ENCODE results near the gene NRTN.

NRTN gene

GRCh38 chr19:5822181-5822844 is 17.4 kb downstream of the NRTN start:
- TF ChIP-seq YY1 (IDR thresholded peaks at IDR 0.05; ENCODE audit: low read depth) (no peak), CREB1 (IDR thresholded peaks at IDR 0.05; ENCODE audit: low read depth) (no peak), MAX (IDR thresholded peaks at IDR 0.05) (no peak), REST (IDR thresholded peaks at IDR 0.05; ENCODE audit: low read depth) (no peak), TEAD4 (IDR thresholded peaks at IDR 0.05) (no peak), TCF12 (IDR thresholded peaks at IDR 0.05; ENCODE audit: low read depth) (no peak), ZBTB7A (IDR thresholded peaks at IDR 0.05; ENCODE audit: low read depth) (no peak), CEBPB (IDR thresholded peaks at IDR 0.05) (no peak), FOXM1 (IDR thresholded peaks at IDR 0.05; ENCODE audit: borderline replicate concordance, low read depth) (no peak), EGR1 (IDR thresholded peaks at IDR 0.05) (no peak), NFIC (IDR thresholded peaks at IDR 0.05) (no peak), EP300 (IDR thresholded peaks at IDR 0.05; ENCODE audit: borderline replicate concordance) (no peak), USF1 (IDR thresholded peaks at IDR 0.05) (no peak), RAD21 (IDR thresholded peaks at IDR 0.05; ENCODE audit: low read depth) (no peak), TAF1 (IDR thresholded peaks at IDR 0.05; ENCODE audit: low read depth) (no peak)

GRCh38 chr19:5823579-5824281 is 18.9 kb downstream of the NRTN start:
- TF ChIP-seq ZBTB7A (IDR thresholded peaks at IDR 0.05; ENCODE audit: low read depth) (no peak), CREB1 (IDR thresholded peaks at IDR 0.05; ENCODE audit: low read depth) (no peak), RAD21 (IDR thresholded peaks at IDR 0.05; ENCODE audit: low read depth) (peak; percentile 25; the same call in 1 of the 2 replicates), YY1 (IDR thresholded peaks at IDR 0.05; ENCODE audit: low read depth) (no peak)

GRCh38 chr19:5824751-5825150 is 19.9 kb downstream of the NRTN start:
- no peak for TF ChIP-seq USF1 (IDR thresholded peaks at IDR 0.05)

- TF ChIP-seq CEBPB (IDR thresholded peaks at IDR 0.05), result no peak
- TF ChIP-seq TAF1 (IDR thresholded peaks at IDR 0.05; ENCODE audit: low read depth), result no peak
- TF ChIP-seq TEAD4 (IDR thresholded peaks at IDR 0.05), result no peak
- TF ChIP-seq FOXM1 (IDR thresholded peaks at IDR 0.05; ENCODE audit: borderline replicate concordance, low read depth), result no peak
- no peak for TF ChIP-seq NFIC (IDR thresholded peaks at IDR 0.05)
- no peak for TF ChIP-seq RAD21 (IDR thresholded peaks at IDR 0.05; ENCODE audit: low read depth)
- no peak for TF ChIP-seq CREB1 (IDR thresholded peaks at IDR 0.05; ENCODE audit: low read depth)
- no peak for TF ChIP-seq MAX (IDR thresholded peaks at IDR 0.05)
- TF ChIP-seq EGR1 (IDR thresholded peaks at IDR 0.05), result no peak
- TF ChIP-seq EP300 (IDR thresholded peaks at IDR 0.05; ENCODE audit: borderline replicate concordance), result no peak
- TF ChIP-seq REST (IDR thresholded peaks at IDR 0.05; ENCODE audit: low read depth), result no peak
- no peak for TF ChIP-seq YY1 (IDR thresholded peaks at IDR 0.05; ENCODE audit: low read depth)
- no peak for TF ChIP-seq ZBTB7A (IDR thresholded peaks at IDR 0.05; ENCODE audit: low read depth)
- TF ChIP-seq USF1 (IDR thresholded peaks at IDR 0.05), result no peak
- no peak for TF ChIP-seq TCF12 (IDR thresholded peaks at IDR 0.05; ENCODE audit: low read depth)
Measured at GRCh38 chr19:5825178-5825577, 20.3 kb downstream of the NRTN start.

GRCh38 chr19:5826531-5827341 is 21.9 kb downstream of the NRTN start:
- TF ChIP-seq TAF1 (IDR thresholded peaks at IDR 0.05; ENCODE audit: low read depth) (no peak), MAX (IDR thresholded peaks at IDR 0.05) (no peak), CREB1 (IDR thresholded peaks at IDR 0.05; ENCODE audit: low read depth) (no peak), USF1 (IDR thresholded peaks at IDR 0.05) (no peak), ZBTB7A (IDR thresholded peaks at IDR 0.05; ENCODE audit: low read depth) (no peak; the same call in 1 of the 2 replicates), EP300 (IDR thresholded peaks at IDR 0.05; ENCODE audit: borderline replicate concordance) (peak; percentile 39), NFIC (IDR thresholded peaks at IDR 0.05) (peak; percentile 93), TCF12 (IDR thresholded peaks at IDR 0.05; ENCODE audit: low read depth) (peak; percentile 93), YY1 (IDR thresholded peaks at IDR 0.05; ENCODE audit: low read depth) (no peak), REST (IDR thresholded peaks at IDR 0.05; ENCODE audit: low read depth) (no peak), RAD21 (IDR thresholded peaks at IDR 0.05; ENCODE audit: low read depth) (peak; percentile 28; the same call in 1 of the 2 replicates), FOXM1 (IDR thresholded peaks at IDR 0.05; ENCODE audit: borderline replicate concordance, low read depth) (no peak), TEAD4 (IDR thresholded peaks at IDR 0.05) (no peak), EGR1 (IDR thresholded peaks at IDR 0.05) (no peak), CEBPB (IDR thresholded peaks at IDR 0.05) (no peak)

Data from Ishikawa (cell line).